Ascending aorta (tissue), 2 donors: ENCODE data around the gene ABTB2. TPM values are rescaled to one million over a fixed set of nuclear protein-coding genes. Genes with fewer than 3 reads are reported as not detected.

Source experiments
- DNase-seq, 2 donors: peaks; one replicate each; pipeline ENCODE4 v3.0.0-alpha.2; 2019; ENCODE audit warnings: low spot score in 2 of 2
- H3K27ac ChIP-seq, 2 donors: fragments of 200-600 bp; sonication (generic); one replicate each; pipeline ENCODE4 v1.5.1; 2016 to 2017; ENCODE audit warnings: mild to moderate bottlenecking in 1 of 2
- H3K27me3 ChIP-seq: fragments of 200-600 bp; sonication (generic); one replicate; pipeline ENCODE4 v1.5.1; 2017
- H3K36me3 ChIP-seq, 2 donors: fragments of 200-600 bp; sonication (generic); one replicate each; pipeline ENCODE4 v1.5.1; 2016
- H3K4me1 ChIP-seq, 2 donors: fragments of 200-600 bp; sonication (generic); one replicate each; pipeline ENCODE4 v1.5.1; 2016 to 2017; ENCODE audit warnings: mild to moderate bottlenecking in 1 of 2
- H3K4me3 ChIP-seq, 2 donors: fragments of 200-600 bp; sonication (generic); one replicate each; pipeline ENCODE4 v1.5.1; 2016 to 2017; ENCODE audit warnings: mild to moderate bottlenecking in 1 of 2
- H3K9me3 ChIP-seq, 2 donors: fragments of 200-600 bp; sonication (generic); one replicate each; pipeline ENCODE4 v1.5.1; 2016
- intact Hi-C: fragments of 100-400 bp; cut with DNase I; formaldehyde crosslinking; loops from one replicate; pipeline ENCODE4 v1.15.1; 2023
- total RNA-seq: library from RNA; depleted of rRNA; stranded (reverse); fragments of >200 nt; gene quantifications from one replicate; pipeline ENCODE4 v1.1.0, GENCODE V29; 2016
- TF ChIP-seq, protein P1 (sequence below), 3 experiments: fragments of 200-600 bp in 2 of 3; fragments of 450-650 bp in 1 of 3; sonication (generic) in 2 of 3; IDR thresholded peaks; one replicate each; pipeline ENCODE4 v1.5.1; 2016 to 2019; ENCODE audit warnings: antibody characterized with exemption in 3 of 3, mild to moderate bottlenecking in 1 of 3, moderate library complexity in 1 of 3

Gene ABTB2
- total RNA-seq, 1 donor from 2014 or later: 7.9 TPM

GRCh38 chr11:34337016-34337415 is 20.8 kb downstream of the ABTB2 start:
- Histone ChIP-seq H3K9me3 (no peaks in the 10 kb centered on the region), H3K4me3 (no peak overlapping the region), H3K27ac (no peak overlapping the region), H3K36me3 (no peaks in the 10 kb centered on the region), H3K4me1 (peaks cover 9 to 19% of the 10 kb centered on the region in 2 donors), H3K27me3 (no peaks in the 10 kb centered on the region)
- intact Hi-C loops: loop anchor here (5.0 kb wide), 1 partner anchor 405 kb away; no protein-coding TSS in a partner anchor
- DNase-seq: no peak
- TF ChIP-seq, protein P1, sequence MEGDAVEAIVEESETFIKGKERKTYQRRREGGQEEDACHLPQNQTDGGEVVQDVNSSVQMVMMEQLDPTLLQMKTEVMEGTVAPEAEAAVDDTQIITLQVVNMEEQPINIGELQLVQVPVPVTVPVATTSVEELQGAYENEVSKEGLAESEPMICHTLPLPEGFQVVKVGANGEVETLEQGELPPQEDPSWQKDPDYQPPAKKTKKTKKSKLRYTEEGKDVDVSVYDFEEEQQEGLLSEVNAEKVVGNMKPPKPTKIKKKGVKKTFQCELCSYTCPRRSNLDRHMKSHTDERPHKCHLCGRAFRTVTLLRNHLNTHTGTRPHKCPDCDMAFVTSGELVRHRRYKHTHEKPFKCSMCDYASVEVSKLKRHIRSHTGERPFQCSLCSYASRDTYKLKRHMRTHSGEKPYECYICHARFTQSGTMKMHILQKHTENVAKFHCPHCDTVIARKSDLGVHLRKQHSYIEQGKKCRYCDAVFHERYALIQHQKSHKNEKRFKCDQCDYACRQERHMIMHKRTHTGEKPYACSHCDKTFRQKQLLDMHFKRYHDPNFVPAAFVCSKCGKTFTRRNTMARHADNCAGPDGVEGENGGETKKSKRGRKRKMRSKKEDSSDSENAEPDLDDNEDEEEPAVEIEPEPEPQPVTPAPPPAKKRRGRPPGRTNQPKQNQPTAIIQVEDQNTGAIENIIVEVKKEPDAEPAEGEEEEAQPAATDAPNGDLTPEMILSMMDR (IDR thresholded peaks at IDR 0.05): no peak

- H3K27me3 ChIP-seq: no peaks in the 10 kb centered on the region
- intact Hi-C loops: loop anchor here (5.0 kb wide), 1 partner anchor 404 kb away; no protein-coding TSS in a partner anchor
- no peak overlapping the region for H3K27ac ChIP-seq
- peaks cover 5 to 21% of the 10 kb centered on the region in 2 donors for H3K4me1 ChIP-seq
- TF ChIP-seq, protein P1 (IDR thresholded peaks at IDR 0.05): no peak
- H3K9me3 ChIP-seq: no peaks in the 10 kb centered on the region
- no peak for DNase-seq
- no peaks in the 10 kb centered on the region for H3K36me3 ChIP-seq
- H3K4me3 ChIP-seq: no peak overlapping the region
Measured at GRCh38 chr11:34335801-34336200, 22.0 kb downstream of the ABTB2 start.

DNA sequence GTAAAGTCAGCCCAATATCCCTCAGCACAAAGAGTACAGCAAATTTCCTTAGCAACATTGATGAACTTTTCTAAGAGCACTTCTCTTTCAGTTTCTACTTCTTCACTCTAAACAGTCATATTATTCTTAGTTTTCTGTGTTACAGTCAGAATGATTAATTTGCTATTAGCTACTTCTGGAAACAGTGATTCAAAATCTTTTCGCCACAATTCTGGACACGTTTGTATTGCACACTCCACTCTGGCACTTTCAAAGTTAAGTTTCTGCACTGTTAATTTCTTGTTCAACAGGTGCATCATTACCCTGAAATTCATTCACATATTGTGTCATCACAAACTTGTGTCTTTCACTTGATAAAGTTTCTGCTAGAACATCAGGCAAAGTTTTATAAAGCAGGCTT is 22.5 kb downstream of the ABTB2 start:
- DNase-seq: no peak
- TF ChIP-seq, protein P1 (IDR thresholded peaks at IDR 0.05): no peak
- no peaks in the 10 kb centered on the region for H3K36me3 ChIP-seq
- intact Hi-C loops: loop anchor here (5.0 kb wide), 1 partner anchor 403 kb away; no protein-coding TSS in a partner anchor
- peaks cover 8 to 21% of the 10 kb centered on the region in 2 donors for H3K4me1 ChIP-seq
- no peaks in the 10 kb centered on the region for H3K9me3 ChIP-seq
- no peak overlapping the region for H3K4me3 ChIP-seq
- no peaks in the 10 kb centered on the region for H3K27me3 ChIP-seq
- no peak overlapping the region for H3K27ac ChIP-seq

- intact Hi-C loops: loop anchor here (5.0 kb wide), 1 partner anchor 81 kb away; no protein-coding TSS in a partner anchor
- Histone ChIP-seq H3K27ac (peak overlapping the region in 1 of 2 donors; percentile 3), H3K4me1 (peaks cover 14 to 30% of the 10 kb centered on the region in 2 donors), H3K9me3 (no peaks in the 10 kb centered on the region), H3K4me3 (no peak overlapping the region), H3K27me3 (no peaks in the 10 kb centered on the region), H3K36me3 (no peaks in the 10 kb centered on the region)
- TF ChIP-seq, protein P1 (IDR thresholded peaks at IDR 0.05): no peak
- no peak for DNase-seq
Measured at GRCh38 chr11:34333787-34334186, 24.0 kb downstream of the ABTB2 start.

DNA sequence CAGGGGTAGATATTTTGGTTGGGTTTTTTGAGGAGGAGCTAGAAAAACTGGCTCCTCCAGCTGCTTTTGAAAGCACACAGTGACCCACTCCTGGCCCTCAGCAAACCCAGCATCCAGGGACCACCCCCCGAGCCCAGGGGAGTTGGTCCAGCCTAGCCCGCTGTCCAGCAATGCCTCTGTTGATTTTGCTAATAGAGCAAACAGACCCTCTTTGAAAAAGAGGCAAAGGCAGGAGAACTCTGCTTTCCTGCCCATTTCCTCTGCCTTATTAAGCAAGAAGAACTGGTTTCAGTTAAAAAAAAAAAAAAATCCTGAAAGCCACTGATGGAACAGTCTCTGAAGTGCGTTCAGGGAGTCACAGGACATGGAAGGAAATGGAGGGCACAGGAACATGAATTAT is 25.3 kb downstream of the ABTB2 start:
- Histone ChIP-seq H3K9me3 (no peaks in the 10 kb centered on the region), H3K27ac (peak overlapping the region; percentile 47 to 65), H3K4me1 (peaks cover 14 to 41% of the 10 kb centered on the region in 2 donors), H3K36me3 (no peaks in the 10 kb centered on the region), H3K4me3 (no peak overlapping the region), H3K27me3 (no peaks in the 10 kb centered on the region)
- TF ChIP-seq, protein P1 (IDR thresholded peaks at IDR 0.05): no peak
- intact Hi-C loops: loop anchor here (5.0 kb wide), 1 partner anchor 80 kb away; no protein-coding TSS in a partner anchor
- DNase-seq: no peak
